ENCODE results near the gene DTNA.

Gene DTNA

DNA sequence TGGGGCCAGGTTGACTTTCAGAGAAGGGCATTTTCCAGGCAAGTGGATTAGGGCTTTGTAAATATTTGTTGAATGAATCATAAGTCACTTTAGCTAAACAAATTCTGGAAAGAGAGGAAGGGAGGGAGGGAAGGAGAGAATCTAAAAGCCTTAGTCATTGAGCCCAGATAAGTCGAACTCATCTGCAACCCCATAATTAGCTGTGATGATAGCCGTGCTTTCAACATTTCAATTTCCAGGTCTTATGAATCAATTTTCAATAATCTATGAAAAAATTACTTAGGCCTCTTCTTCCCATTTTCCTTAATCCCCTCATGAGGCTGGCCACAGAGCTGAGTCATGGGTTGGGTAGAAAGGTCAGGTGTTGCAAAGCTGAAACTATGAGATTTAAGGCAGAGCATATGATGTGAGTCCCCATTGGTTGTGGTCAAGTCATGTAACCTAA, 219.3 kb downstream of the DTNA start:
- TF ChIP-seq CTCF (IDR thresholded peaks at IDR 0.05; ENCODE audit: low read depth, low read length): no peak

DNA sequence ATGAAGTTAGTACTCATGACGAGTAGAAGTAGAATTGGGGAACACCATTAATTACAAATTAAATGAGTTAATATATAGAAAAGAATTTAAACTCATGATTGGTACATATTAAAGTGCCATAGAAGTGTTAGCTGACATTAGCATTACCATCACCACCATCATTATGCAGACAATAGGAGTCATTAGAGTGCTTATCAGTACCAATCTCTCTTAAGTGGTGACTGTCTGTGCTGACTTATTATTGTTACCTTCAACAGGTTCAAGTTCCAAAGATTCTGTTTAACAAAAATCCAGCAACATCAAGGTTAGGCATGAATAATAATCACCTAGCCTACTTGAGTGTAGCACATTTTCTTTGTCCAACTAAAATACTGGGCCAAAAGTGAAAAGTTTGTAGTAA, 222.3 kb downstream of the DTNA start:
- no peak for TF ChIP-seq CTCF (IDR thresholded peaks at IDR 0.05; ENCODE audit: low read depth, low read length)
- H3K4me3 ChIP-seq (ENCODE audit: low read depth, low read length): no peak overlapping the region

More for the DNA sequence above, 219.3 kb downstream of the DTNA start:
- no peak overlapping the region for H3K4me3 ChIP-seq (ENCODE audit: low read depth, low read length)

DNA sequence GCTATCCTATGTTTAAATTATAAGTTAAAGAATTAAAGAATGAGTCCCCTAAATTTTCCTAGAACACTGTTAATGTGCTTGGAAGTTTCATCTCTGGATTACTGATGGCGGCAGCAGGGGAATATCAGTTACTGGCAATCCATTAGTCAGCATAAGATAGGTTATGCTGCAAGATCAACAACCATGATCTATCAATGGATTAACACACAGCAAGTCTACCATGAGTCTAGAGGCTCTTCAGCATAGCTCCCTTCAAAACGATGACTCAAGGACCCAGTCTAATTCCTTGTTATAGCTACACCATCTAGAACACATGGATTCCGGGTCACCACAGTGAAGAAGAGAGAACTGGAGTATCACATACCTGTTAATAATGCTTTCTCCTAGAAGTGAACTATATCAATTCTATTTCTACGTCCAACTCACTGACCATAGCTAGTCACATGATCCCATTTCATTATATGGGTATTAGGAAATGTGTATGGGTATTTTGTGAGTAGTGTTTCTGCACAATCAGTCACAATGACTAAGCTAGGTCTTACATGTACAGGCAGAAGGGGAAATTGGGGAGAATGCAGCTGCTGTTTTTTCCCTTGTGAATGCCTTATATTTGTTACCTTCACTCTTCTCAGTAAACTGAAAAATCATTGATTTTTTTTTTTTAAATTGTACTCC, 222.8 kb downstream of the DTNA start:
- TF ChIP-seq CTCF (IDR thresholded peaks at IDR 0.05; ENCODE audit: low read depth, low read length): no peak
- H3K4me3 ChIP-seq (ENCODE audit: low read depth, low read length): no peak overlapping the region

- TF ChIP-seq CTCF (IDR thresholded peaks at IDR 0.05; ENCODE audit: low read depth, low read length): no peak
These were observed 224.0 kb downstream of the DTNA start for GRCh38 chr18:34933909-34934661.

DNA sequence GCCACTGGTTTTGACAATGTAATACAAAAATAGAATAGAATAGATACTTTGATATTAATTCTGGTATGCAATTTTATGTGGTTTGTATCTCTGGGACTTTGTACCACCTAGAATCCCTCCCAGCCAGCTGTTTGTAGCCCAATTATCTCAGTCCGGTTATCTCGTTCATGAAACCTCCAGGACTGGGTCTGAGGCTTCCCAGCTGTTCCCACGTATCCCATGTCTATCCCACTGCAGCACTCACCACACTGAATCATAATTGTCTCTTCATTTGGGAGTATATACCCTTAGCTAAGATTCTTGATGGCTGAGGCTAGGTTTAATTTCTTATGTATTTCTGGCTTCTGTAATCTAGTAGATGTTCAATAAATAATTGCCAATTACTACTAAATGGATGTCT, 226.7 kb downstream of the DTNA start:
- no peak for TF ChIP-seq CTCF (IDR thresholded peaks at IDR 0.05; ENCODE audit: low read depth, low read length)
- no peak overlapping the region for H3K4me3 ChIP-seq (ENCODE audit: low read depth, low read length)

More at GRCh38 chr18:34933909-34934661, 224.0 kb downstream of the DTNA start:
- H3K4me3 ChIP-seq (ENCODE audit: low read depth, low read length): no peak overlapping the region

- no peak overlapping the region for H3K4me3 ChIP-seq (ENCODE audit: low read depth, low read length)
- TF ChIP-seq CTCF (IDR thresholded peaks at IDR 0.05; ENCODE audit: low read depth, low read length): no peak
These were observed 228.0 kb downstream of the DTNA start for GRCh38 chr18:34938090-34938489.

Data from WI38 (cell line).